Neutrophil (primary cell): ENCODE measurements around the gene CDPF1.
A peak's percentile ranks its signal among the peaks of the same experiment; 100 is the strongest.

Experiments
- H3K27ac ChIP-seq: fragments of 200-600 bp; sonication (generic); 2 replicates; pipeline ENCODE4 v1.5.1; 2016; ENCODE audit warnings: mild to moderate bottlenecking, moderate library complexity
- H3K27me3 ChIP-seq: fragments of 200-600 bp; sonication (generic); 2 replicates; pipeline ENCODE4 v1.6.0; 2016; ENCODE audit warnings: mild to moderate bottlenecking
- H3K36me3 ChIP-seq: fragments of 200-600 bp; sonication (generic); 2 replicates; pipeline ENCODE4 v1.5.1; 2017
- H3K4me1 ChIP-seq, 2 experiments: fragments of 200-600 bp in 1 of 2; sonication (generic) in 1 of 2; 1 replicate in 1 of 2; 2 replicates in 1 of 2; pipeline versions ENCODE4 v1.5.1 to v1.6.1; 2013 to 2016; ENCODE audit warnings: low read depth in 1 of 2, low read length in 1 of 2, mild to moderate bottlenecking in 1 of 2, moderate library complexity in 1 of 2; ENCODE audit not compliant: control insufficient read depth in 1 of 2, insufficient read depth in 1 of 2
- H3K4me3 ChIP-seq, 2 experiments: fragments of 200-600 bp in 1 of 2; sonication (generic) in 1 of 2; 1 replicate in 1 of 2; 2 replicates in 1 of 2; pipeline ENCODE4 v1.5.1; 2013 to 2016; ENCODE audit warnings: low read depth in 1 of 2, low read length in 1 of 2, mild to moderate bottlenecking in 1 of 2, moderate library complexity in 1 of 2
- H3K9me3 ChIP-seq: fragments of 200-600 bp; sonication (generic); 2 replicates; pipeline ENCODE4 v1.5.1; 2016
- CTCF ChIP-seq: fragments of 200-600 bp; sonication (generic); IDR thresholded peaks from 2 replicates; pipeline ENCODE4 v1.5.1; 2016; ENCODE audit warnings: antibody characterized with exemption

Gene CDPF1

GRCh38 chr22:46295277-46295971, 45.3 kb upstream of the CDPF1 start:
- Histone ChIP-seq H3K4me3 (peak overlapping the region; percentile 65 to 88), H3K27me3 (no peaks in the 10 kb centered on the region), H3K4me1 (peaks cover 23 to 25% of the 10 kb centered on the region in 2 experiments), H3K9me3 (no peaks in the 10 kb centered on the region), H3K36me3 (peaks cover 37% of the 10 kb centered on the region), H3K27ac (peak overlapping the region; percentile 92)
- no peak for TF ChIP-seq CTCF

GRCh38 chr22:46294784-46295183, 44.7 kb upstream of the CDPF1 start:
- Histone ChIP-seq H3K4me3 (no peak overlapping the region), H3K4me1 (peaks cover 23 to 25% of the 10 kb centered on the region in 2 experiments), H3K27me3 (no peaks in the 10 kb centered on the region), H3K9me3 (no peaks in the 10 kb centered on the region), H3K36me3 (peaks cover 38% of the 10 kb centered on the region), H3K27ac (peak overlapping the region; percentile 92)
- no peak for TF ChIP-seq CTCF

- no peak overlapping the region for H3K27ac ChIP-seq
- no peaks in the 10 kb centered on the region for H3K9me3 ChIP-seq
- peaks cover 44% of the 10 kb centered on the region for H3K36me3 ChIP-seq
- TF ChIP-seq CTCF = no peak
- H3K27me3 ChIP-seq = no peaks in the 10 kb centered on the region
- H3K4me1 ChIP-seq = peaks cover 27 to 33% of the 10 kb centered on the region in 2 experiments
- H3K4me3 ChIP-seq = no peak overlapping the region
These were observed 43.6 kb upstream of the CDPF1 start for GRCh38 chr22:46293577-46294260.

- H3K4me1 ChIP-seq = peaks cover 37 to 43% of the 10 kb centered on the region in 2 experiments
- no peaks in the 10 kb centered on the region for H3K9me3 ChIP-seq
- no peak overlapping the region for H3K4me3 ChIP-seq
- no peak for TF ChIP-seq CTCF
- H3K27me3 ChIP-seq = no peaks in the 10 kb centered on the region
- peaks cover 44% of the 10 kb centered on the region for H3K36me3 ChIP-seq
- H3K27ac ChIP-seq = no peak overlapping the region
These were observed 42.6 kb upstream of the CDPF1 start for GRCh38 chr22:46292732-46293131.

- H3K9me3 ChIP-seq = no peaks in the 10 kb centered on the region
- TF ChIP-seq CTCF = no peak
- no peak overlapping the region for H3K27ac ChIP-seq
- peaks cover 37 to 46% of the 10 kb centered on the region in 2 experiments for H3K4me1 ChIP-seq
- H3K4me3 ChIP-seq = no peak overlapping the region
- no peaks in the 10 kb centered on the region for H3K27me3 ChIP-seq
- H3K36me3 ChIP-seq = peaks cover 44% of the 10 kb centered on the region
These were observed 42.1 kb upstream of the CDPF1 start for GRCh38 chr22:46292173-46292572.
